NK-92 treated with Interleukin-12 subunit alpha and Interleukin-12 subunit beta, amount 100 ng/mL, for 24 hours (cell line): ENCODE data around the gene SESTD1.
A peak's percentile ranks its signal among the peaks of the same experiment; 100 is the strongest.
"Not testable (repeated sequence)": the region's sequence is repeated elsewhere in the genome, so short reads cannot be mapped to it uniquely, and the experiment has no call there.

ENCODE experiments used
- DNase-seq: peaks from one replicate; lab custom pipeline; 2025; lab: John Stamatoyannopoulos, UW

Gene SESTD1

DNA sequence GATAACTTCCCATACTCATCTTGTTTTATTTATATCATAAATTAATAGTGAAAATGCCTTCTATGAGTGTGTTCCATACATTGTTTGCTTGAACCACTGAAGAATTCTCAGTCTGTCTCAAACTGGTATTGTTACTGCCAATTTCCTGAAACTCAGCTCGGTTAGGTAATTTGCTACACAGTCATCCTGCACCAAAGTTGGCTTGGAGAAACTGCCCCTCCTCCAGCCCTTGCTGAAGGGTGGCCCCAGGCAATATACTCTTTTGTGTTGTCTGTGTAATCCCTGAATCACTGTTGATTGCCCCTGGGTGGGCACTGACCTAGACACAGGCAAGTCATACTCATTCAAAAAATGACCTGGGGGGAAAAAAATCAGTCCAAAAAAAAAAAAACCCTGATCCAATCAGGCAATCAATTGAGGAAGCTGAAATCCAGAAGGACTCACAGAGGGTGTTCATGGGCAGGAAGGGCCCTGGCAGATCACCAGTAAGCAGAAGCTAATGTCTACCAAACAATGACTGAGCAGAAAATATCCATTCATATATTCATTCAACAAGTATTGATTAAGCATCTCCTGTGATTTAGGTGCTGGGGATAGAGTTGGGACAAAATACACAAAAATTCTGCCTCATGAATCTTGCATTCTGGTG, 3.8 kb upstream of the SESTD1 start:
- DNase-seq = no peak

DNA sequence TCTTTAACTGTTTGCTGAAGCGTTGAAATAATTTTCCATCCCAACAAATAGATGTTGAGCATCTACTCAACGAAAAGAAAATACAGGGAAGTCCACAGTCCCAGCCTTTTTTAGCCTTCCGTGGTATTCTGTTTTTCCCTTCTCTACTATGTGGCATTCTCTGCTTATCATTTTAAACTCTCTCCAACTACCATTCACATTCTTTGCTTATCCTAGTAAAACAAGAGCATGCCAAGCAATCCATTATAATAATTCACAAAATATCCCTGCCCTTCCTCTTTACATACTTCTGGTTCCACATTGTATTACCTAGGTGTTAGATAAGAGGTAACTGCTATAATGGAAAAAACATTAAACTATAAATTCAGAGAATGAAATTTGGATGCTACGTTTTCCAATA, 1.6 kb upstream of the SESTD1 start:
- DNase-seq = no peak

GRCh38 chr2:179265082-179265510, 464 bp upstream of the SESTD1 start:
- no peak for DNase-seq

- DNase-seq = no peak
Observed at GRCh38 chr2:179263446-179264367, 925 bp downstream of the SESTD1 start.

GRCh38 chr2:179263015-179263414, 1.6 kb downstream of the SESTD1 start:
- DNase-seq = no peak

DNA sequence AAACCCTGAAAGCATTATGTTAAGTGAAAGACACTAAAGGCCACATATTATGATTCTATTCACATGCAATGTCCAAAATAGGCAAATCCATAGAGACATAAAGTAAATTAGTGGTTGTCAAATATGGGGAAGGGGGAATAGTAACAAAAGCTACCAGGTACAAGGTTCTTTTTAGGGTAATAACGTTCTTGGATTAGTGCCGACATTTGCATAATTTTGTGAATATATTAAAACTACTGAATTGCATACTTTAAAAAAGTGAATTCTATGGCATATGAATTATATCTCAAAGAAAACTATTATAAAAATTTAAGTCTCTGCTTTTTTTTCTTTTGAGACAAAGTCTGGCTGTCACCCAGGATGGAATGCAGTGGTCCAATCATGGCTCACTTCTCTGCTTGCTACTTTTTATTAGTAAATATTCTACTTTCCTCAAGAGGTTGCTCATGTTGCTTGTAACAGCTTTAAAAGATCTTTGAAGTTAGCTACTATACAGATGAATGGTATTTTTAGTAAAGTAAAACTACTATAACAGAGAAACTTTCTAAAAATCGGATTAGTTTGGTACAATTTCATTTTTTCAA, 2.5 kb downstream of the SESTD1 start:
- no peak for DNase-seq

DNA sequence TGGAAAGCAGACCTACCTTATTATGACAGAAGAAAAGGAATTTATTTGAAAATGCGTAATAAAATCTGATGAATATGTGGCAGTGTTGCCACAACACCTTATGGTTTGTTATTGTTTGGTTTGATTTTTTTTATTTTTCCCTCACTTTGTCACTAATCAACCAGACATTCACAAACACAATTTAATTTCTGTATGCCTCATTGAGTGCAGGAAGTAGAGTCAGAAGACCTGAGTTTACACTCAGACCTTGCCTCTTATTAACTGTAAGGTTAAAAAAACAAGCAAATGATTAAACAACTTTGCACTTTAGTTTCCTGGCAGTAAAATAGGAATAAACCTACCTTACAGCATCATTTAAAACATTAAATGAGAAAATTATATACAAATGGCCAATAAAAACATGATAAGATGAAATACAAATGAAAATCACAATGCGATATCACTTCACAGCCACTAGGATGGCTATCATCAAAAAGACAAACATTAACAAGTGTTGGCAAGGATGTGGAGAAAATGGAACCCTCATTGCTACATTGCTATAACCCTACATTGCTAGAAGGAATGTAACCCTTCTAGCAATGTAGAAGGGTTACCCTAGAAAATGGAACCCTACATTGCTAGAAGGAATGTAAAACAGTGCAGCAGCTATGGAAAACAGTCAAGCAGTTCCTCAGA, 3.3 kb downstream of the SESTD1 start:
- DNase-seq = no peak

DNA sequence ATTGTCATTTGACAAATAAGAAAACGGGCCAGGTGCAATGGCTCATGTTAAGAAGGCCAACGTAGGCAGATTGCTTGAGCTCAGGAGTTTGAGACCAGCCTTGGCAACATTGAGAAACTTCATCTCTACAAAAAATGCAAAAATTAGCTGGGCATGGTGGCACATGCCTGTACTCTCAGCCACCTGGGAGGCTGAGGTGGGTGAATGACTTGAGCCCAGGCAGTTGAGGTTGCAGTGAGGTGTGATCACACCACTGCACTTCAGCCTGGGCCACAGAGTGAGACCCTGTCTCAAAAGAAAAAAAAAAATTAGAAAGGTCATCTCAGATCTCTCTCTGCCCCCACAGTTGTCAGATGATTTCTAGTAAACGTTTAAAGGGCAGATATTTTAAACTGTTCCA, 4.4 kb downstream of the SESTD1 start:
- DNase-seq = peak; percentile 6

DNA sequence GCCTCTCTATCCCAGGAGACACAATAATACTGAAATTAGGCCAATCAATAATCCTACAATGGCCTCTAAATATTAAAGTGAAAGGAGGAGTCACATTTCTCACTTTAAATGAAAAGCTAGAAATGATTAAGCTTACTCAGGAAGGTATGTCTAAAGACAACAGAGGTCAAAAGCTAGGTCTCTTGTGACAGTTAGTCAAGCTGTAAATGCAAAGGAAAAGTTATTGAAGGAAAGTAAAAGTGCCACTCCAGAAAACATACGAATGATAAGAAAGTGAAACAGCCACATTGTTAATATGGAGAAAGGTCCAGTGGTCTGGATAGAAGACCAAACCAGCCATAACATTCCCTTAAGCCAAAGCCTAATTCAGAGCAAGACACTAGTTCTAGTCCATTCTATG, 9.5 kb downstream of the SESTD1 start:
- no peak for DNase-seq

DNA sequence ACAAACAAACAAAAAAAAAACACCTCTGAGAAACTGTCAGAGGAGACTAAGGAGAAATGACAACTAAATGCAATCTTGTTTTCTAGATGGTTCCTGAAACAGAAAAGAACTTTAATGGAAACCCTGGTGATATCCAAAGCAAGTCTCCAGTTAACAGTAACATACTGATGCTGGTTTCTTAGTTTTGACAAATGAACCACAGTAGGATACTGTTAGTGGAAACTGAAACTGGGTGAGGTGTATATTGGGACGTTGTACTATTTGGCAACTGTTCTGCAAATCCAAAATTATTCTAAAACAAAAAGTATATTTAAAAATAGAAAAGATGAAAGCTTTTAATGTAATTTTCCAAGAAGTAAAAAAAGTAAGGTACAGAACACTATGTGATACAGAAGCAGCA, 11.4 kb downstream of the SESTD1 start:
- no peak for DNase-seq

DNA sequence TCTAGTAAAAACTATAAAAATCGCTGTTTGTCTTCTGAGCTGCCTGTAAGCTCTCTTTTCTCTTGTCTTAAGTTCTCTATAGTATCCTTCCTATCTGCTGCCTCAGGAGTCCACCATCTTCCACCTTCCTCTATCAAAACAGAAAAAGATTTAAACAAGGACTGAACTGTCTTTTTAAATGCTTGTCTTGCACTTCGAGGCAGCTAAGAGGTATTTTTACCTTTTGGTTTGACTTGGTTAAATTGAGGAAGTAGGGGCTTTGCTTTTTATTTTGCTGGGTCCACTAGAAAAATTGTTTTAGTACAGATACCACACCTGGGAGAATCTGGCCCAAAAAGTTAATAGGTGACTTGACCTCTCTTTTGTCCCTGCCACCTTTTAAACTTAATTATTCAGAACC, 12.2 kb downstream of the SESTD1 start:
- no peak for DNase-seq

DNA sequence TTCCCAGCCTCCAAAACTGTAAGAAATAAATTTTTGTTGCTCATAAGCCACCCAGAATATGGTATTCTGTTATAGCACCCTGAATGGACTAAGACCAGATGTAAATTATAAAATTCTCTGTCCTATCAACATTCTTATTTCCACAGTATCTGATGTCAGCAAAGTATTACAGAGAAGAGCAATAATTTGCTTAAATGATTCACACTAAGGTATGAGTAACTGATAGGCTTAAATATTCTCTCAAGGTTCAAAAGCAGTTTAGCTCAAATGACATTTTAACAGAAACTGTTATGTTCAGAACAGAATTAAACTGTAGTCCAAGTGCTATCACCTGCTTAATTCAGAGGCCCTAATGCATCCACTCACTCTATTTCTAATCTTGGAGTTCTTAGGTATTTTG, 12.8 kb downstream of the SESTD1 start:
- no peak for DNase-seq

DNA sequence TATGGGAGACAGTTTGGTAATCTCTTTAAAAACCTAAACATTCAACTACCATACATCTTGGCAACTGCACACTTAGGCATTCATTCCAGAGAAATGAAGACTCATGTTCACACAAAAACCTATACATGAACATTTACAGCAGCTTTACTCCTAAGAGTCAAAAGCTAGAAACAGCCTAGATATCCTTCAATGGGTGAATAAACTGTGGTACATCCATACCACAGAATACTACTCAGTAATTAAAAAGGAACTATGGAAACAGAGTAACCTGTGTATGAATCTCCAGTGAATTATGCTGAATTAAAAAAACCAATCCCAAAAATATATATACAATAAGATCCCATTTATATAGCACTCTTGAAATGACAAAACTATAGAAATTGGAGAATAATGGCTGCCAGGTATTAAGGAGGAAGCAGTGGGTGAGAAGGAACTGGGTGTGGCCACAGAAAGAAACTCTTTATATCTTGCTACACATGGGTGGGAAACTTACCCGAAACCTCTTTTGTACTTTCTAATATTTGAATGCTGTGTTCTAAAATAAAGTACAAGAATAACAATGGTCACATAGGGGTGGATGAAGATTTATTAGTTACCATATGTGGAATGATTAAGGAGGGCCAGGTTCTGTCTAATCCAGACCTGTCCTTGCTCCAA, 13.7 kb downstream of the SESTD1 start:
- DNase-seq = no peak

GRCh38 chr2:179250095-179250494, 14.5 kb downstream of the SESTD1 start:
- no peak for DNase-seq

- no peak for DNase-seq
Observed at GRCh38 chr2:179248024-179248348, 16.6 kb downstream of the SESTD1 start.

DNA sequence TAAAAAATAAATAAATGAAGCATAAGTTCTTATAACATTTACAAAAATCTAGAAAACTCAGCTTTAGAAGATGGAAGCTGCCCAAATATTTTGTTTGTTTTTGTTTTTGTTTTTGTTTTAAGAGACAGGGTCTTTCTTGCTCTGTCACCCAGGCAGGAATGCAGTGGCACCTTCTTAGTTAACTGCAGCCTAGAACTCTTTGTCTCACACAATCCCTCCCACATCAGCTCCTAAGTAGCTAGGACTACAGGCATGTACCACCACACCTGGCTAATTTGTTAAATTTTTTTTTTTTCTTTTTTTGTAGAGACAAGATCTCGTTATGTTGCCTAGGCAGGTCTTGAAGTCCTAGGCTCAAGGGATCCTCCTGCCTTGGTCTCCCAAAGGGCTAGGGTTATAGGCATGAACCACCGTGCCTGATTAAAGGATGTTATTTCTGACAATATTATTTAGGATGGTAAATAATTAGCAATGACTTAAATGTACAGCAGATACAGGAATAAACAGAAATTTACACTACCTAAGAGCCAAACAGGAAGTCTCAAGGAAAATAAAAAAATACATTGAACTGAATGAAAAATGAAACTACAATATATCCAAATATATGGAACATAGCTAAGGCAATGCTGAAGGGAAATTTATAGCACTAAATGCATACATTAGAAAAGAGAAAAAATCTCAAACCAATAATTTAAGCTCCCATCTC, 17.2 kb downstream of the SESTD1 start:
- no peak for DNase-seq

DNA sequence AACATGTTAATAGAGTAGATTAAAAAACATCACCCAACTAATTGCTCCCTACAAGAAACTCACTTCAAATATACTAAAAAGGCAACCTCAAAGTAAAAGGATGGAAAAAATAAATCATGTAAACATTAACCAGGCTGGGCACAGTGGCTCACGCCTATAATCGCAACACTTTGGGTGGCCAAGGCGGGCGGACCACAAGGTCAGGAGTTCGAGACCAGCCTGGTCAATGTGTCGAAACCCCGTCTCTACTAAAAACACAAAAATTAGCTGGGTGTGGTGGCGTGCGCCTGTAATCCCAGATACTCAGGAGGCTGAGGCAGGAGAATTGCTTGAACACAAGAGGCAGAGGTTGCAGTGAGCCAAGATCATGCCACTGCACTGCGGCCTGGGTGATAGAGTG, 18.8 kb downstream of the SESTD1 start:
- not testable (repeated sequence) for DNase-seq

DNA sequence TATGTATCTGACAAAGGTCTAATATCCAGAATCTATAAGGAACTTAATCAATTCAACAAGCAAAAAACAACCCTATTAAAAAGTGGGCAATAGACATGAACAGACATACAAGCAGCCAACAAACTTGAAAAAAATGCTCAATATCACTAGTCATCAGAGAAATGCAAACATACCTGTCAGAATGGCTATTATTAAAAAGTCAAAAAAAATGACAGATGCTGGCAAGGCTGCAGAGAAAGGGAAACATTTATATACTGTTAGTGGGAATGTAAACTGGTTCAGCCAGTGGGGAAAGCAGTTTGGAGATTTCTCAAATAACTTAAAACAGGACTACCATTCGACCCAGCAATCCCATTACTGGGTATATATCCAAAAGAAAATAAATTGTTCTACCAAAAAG, 21.6 kb downstream of the SESTD1 start:
- DNase-seq = no peak

- DNase-seq = no peak
Observed at GRCh38 chr2:179240481-179241451, 23.9 kb downstream of the SESTD1 start.

- DNase-seq = no peak
Observed at GRCh38 chr2:179239838-179240237, 24.8 kb downstream of the SESTD1 start.
